Kasumi-1 (cell line): Measurements from ENCODE around the gene CD44.

ENCODE experiments used
- DNase-seq, 2 experiments: peaks; one replicate each; lab custom pipeline; 2025; lab: John Stamatoyannopoulos, UW

CD44 gene

DNA sequence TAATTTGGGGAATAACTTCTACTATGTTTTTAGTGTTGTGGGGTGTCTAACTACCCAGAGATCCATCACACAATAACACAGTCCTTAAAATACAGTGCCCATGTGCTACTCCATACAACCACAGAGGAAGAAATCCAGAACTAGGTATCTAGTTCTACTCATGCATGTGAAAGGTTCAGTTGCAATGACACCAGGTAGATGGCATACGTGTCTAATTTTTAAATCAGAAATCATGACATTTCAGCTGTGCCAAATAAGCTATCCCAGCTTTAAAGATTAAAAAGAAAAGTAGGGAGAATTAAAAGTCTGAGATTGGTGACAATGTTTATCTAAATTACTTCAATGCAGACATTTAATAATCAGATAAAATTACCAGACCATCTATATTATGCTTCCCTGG lies 122.2 kb downstream of the CD44 start:
- no peak for DNase-seq

- no peak for DNase-seq
Observed at GRCh38 chr11:35262056-35262455, 123.1 kb downstream of the CD44 start.

DNA sequence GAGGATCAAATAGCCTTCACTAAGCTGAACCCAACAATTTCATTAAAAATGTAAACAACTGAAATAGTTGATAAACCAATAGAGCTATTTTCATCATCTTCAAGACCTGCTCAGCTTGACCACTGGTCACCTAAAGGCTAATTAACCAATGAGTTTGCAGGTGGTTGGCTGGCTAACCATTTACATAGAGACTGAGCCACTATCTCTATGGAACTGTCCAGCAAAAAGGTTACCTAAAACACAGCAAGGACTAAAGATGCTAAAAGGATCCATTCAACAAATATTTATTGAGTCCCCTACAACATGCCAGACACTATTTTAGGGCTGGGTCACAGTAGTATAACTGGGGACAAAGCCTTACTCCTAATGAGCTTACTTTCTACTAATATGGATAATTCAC lies 123.8 kb downstream of the CD44 start:
- no peak for DNase-seq

- DNase-seq: no peak
Observed at GRCh38 chr11:35265755-35266454, 126.9 kb downstream of the CD44 start.

GRCh38 chr11:35267504-35267903 lies 128.5 kb downstream of the CD44 start:
- DNase-seq: no peak

- DNase-seq: no peak
Observed at GRCh38 chr11:35270342-35270741, 131.4 kb downstream of the CD44 start.

DNA sequence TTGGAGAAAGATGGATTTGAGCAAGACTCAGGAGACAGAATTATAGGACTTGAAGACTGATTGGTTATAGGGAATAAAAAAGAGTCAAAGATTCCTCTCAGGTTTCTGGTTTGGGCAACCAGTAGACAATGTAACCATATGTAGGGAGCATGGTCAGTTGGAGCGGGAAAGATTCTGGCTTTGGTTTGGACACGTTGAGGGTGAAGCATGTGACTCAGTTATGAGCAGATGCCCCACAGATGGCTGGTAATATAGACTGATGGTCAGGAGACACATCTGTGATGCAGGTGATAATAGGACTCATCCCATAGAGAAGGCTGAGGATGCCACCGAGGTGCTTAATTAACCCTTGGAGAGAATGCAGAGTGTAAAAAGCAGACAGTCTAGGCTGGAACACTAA lies 132.1 kb downstream of the CD44 start:
- no peak for DNase-seq

GRCh38 chr11:35272391-35272902 lies 133.5 kb downstream of the CD44 start:
- DNase-seq: no peak

GRCh38 chr11:35274909-35275785 lies 136.2 kb downstream of the CD44 start:
- DNase-seq: no peak

- no peak for DNase-seq
Observed at GRCh38 chr11:35275786-35276170, 136.8 kb downstream of the CD44 start.

DNA sequence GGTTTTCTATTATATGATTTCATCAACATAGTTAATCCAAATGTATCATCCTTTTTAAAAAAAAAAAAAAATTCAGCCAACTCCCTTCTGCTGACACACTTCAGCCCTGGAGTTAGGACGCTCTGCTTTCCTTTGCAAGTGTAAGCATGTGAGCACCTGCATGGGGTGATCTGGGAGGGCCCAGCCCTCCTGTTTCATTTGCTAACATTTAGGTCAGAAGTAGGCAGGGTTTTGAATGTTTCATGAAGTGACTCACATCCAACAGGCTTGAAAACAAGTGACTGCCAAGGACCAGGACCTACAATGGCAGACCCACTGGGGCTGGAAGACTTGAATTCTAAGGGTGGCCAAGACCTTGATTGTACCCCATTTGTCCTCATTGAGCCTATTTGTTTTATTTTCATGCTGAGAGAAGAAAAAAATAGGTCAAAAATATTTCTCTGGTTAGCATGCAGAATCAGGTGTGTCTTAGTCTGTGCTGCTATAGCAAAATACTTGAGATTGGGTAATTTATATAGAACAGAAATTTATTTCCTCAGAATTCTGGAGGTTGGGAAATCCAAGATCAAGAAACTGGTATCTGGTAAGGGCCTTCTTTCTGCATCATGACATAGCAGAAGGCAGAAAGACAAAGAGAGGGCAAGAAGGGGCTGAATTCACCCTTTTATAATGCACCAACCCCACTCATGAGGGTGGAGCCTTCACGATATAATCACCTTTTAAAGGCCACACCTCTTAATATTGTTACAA lies 137.6 kb downstream of the CD44 start:
- DNase-seq: no peak

GRCh38 chr11:35277827-35278226 lies 138.9 kb downstream of the CD44 start:
- DNase-seq: no peak

GRCh38 chr11:35280727-35281126 lies 141.8 kb downstream of the CD44 start:
- no peak for DNase-seq

DNA sequence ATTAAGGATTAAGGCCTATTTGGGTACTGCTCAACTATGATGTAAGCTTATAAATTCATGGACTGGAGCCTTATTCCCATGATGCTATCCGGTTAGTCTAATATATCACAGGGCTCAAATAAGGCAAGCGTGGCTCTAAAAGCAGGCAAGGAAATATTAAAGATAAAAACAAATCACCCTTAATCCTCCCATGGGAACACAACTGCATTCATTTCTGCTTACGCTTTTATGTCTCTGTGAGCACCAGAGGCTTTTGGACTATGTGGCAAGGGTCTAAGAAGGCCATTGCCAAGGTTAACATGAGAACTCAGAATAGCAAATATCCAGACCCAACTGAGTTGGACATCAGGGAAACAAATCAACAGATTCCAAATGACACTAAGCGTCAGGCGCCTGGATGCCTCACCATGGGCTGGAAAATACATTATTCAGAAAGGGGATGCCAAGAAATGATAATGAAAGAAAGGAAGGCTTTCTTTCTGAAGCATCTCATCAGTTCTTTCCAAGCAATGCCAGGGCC lies 142.3 kb downstream of the CD44 start:
- no peak for DNase-seq
